ENCODE measurements around the gene KBTBD3.
A peak's percentile ranks its signal among the peaks of the same experiment; 100 is the strongest.

KBTBD3 gene

DNA sequence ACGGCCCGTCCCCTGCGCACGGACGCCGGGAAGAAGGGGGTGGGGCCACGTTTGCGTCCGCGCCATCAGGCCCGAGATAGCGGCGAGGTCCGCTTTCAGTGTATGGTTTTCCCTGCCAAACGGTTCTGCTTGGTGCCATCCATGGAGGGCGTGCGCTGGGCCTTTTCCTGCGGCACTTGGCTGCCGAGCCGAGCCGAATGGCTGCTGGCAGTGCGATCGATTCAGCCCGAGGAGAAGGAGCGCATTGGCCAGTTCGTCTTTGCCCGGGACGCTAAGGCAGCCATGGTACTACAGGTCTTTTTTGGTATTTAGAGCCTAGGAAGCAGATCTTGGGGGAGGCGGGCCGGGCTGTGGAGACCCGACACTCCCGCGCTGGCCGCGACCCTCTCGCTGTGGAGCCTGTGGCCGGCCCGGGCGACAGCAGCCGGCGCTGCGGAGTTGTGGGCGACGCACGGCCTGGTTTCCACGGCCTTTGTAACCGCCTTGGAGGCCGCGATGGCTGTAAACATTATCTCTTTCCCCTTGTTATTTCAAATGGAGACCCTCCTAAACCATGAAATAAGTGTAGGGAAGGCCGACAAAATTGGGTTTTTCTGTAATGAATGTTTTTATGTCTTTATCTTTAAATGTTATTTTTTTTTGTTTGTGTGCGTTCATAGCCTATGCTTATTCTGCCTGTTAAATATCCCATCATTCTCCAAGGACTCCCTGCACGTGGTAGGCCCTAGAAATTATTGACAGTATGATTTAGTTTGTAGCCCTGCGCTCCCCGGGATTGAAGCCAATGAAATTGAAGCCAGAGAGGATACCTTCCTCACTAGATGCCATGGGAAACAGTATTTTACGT, 685 bp upstream of the KBTBD3 start, which contains the start of gene AASDHPPT:
Gene AASDHPPT (plus strand): TSS at position 54 of the 847 bp plus-strand sequence. CDS start 49 bp downstream, at position 103.
- H3K27ac ChIP-seq, result peak within 1 kb of the TSS; percentile 95
- no peak for TF ChIP-seq CTCF (conservative IDR thresholded peaks at IDR 0.05)

DNA sequence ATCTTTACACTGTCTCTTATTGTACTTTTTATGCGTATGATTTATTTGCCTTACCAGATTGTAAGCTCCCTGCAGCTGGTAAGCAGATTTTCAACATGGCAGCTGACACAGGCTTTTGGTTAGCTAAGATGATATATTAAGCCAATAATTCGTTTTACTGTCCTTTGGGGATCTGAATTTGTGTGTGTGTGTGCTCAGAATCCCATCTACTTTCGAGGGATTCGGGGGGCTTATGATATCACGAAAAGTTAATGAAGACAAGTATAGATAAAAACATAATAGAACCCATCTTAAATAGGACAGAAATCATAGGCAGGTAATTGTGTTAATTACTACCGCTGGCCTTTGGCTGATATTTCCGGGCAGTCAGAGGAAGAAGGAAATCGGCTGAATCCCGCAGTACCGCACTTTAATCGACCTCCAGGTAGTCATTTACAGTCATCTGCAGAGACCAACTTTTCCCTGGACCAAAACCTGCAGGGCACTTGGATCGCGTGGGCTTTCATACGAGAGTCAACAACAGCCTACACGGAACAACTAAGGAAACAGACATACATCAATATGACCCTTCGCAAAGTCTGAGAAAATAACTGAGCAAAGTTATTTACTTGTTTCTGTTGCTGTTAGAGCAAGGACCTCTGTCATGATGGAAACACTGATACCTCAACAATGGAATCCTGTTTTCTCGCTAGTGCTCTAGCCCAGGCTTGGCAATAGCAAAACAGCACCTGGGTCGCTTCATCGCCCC, 802 bp downstream of the KBTBD3 start:
- no peak for TF ChIP-seq CTCF (conservative IDR thresholded peaks at IDR 0.05)
- peak overlapping the region; percentile 95 for H3K27ac ChIP-seq

GRCh38 chr11:106072804-106073203, 4.3 kb downstream of the KBTBD3 start:
- no peak for TF ChIP-seq CTCF (conservative IDR thresholded peaks at IDR 0.05)
- H3K27ac ChIP-seq, result no peak overlapping the region

- no peak overlapping the region for H3K27ac ChIP-seq
- TF ChIP-seq CTCF (conservative IDR thresholded peaks at IDR 0.05), result no peak
Measured at GRCh38 chr11:106070606-106071005, 6.5 kb downstream of the KBTBD3 start.

DNA sequence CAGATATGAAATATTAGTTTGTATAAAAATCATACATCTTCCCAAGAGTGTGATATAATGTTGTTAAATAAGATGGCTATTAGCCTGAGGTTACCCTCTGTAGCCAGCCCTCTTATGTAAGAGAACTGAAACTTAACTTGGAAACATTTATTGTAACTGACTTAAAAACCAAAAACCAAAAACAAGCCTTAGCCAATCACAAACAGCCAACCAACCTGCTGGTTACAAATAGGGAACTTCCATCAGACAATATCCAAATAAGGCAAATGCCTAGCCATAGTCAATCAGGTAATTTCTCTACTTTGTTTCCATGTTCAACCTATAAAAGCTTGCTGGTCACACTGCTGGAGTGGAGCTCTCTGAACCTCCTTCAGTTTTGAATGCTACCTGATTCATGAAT, 14.1 kb downstream of the KBTBD3 start:
- no peak for TF ChIP-seq CTCF (conservative IDR thresholded peaks at IDR 0.05)
- no peak overlapping the region for H3K27ac ChIP-seq

GRCh38 chr11:106061954-106062949, 14.9 kb downstream of the KBTBD3 start:
- TF ChIP-seq CTCF (conservative IDR thresholded peaks at IDR 0.05), result no peak

More at GRCh38 chr11:106061954-106062949, 14.9 kb downstream of the KBTBD3 start:
- H3K27ac ChIP-seq, result no peak overlapping the region

Data from VCaP (cell line).